Muscle of leg (tissue), 16 donors: Measurements from ENCODE around the gene PRMT2. TPM values are rescaled to one million over a fixed set of nuclear protein-coding genes. Genes with fewer than 3 reads are reported as not detected.

Source experiments
- DNase-seq: peaks from one replicate; pipeline ENCODE4 v3.0.0; 2013
- H3K27ac ChIP-seq: one replicate; pipeline ENCODE4 v1.5.1; 2013; ENCODE audit warnings: mild to moderate bottlenecking, low read length, control low read depth
- H3K27me3 ChIP-seq: one replicate; pipeline ENCODE4 v1.6.1; 2013; ENCODE audit warnings: low read length; ENCODE audit not compliant: control insufficient read depth, insufficient read depth
- H3K36me3 ChIP-seq: one replicate; pipeline ENCODE4 v1.6.1; 2013; ENCODE audit warnings: low read length; ENCODE audit not compliant: control insufficient read depth, insufficient read depth
- H3K4me1 ChIP-seq: one replicate; pipeline ENCODE4 v1.6.1; 2013; ENCODE audit warnings: low read length; ENCODE audit not compliant: control insufficient read depth, insufficient read depth
- H3K4me3 ChIP-seq: one replicate; pipeline ENCODE4 v1.5.1; 2013; ENCODE audit warnings: low read length, control low read depth
- H3K9me3 ChIP-seq: replicated peaks from 2 replicates; pipeline ENCODE4 v1.6.1; 2013; ENCODE audit warnings: low read depth, low read length; ENCODE audit not compliant: control insufficient read depth
- WGBS: methylation state at CpG from one replicate; pipeline ENCODE4 v1.1.5; 2013; ENCODE audit warnings: missing lambda C conversion rate; ENCODE audit not compliant: insufficient coverage; 5-methylcytosine and 5-hydroxymethylcytosine counted together
- long read RNA-seq, 11 donors: transcript quantifications; one replicate each; lab custom pipeline, GENCODE V29; 2026
- polyA plus RNA-seq, 8 donors: library from polyadenylated mRNA; unstranded; fragments of 120-200 nt; gene quantifications; one replicate each; pipeline versions ENCODE4 v1.2.1 to v1.2.3, GENCODE V29; 2013; ENCODE audit warnings: inconsistent platforms in 1 of 8, low replicate concordance in 1 of 8; ENCODE audit not compliant: insufficient read length in 8 of 8, insufficient read depth in 1 of 8
- total RNA-seq: library from RNA; stranded (reverse); fragments of 120-200 nt; gene quantifications from one replicate; pipeline ENCODE4 v1.2.4, GENCODE V29; 2013

The PRMT2 gene
- 120 TPM for total RNA-seq
- 100 to 1,000 TPM; 110 to 128 (median 124) TPM for polyA plus RNA-seq
- long read RNA-seq, donor 1, transcript PRMT2-203 (12 exons, 2,688 nt) = major isoform, 6 of 28 reads
- long read RNA-seq, donor 1, transcript PRMT2-206 (11 exons, 2,131 nt) = major isoform, 6 of 28 reads
- long read RNA-seq, donor 1, partial matches to known transcripts = 12 of 28 reads
- long read RNA-seq, donor 1, other reads (novel, unspliced or antisense) = 0 of 28 reads
- long read RNA-seq, donor 2, partial matches to known transcripts = 0 of 3 reads
- long read RNA-seq, donor 2, other reads (novel, unspliced or antisense) = 0 of 3 reads
- long read RNA-seq, donor 3, transcript PRMT2-206 (11 exons, 2,131 nt) = major isoform, 15 of 51 reads
- long read RNA-seq, donor 3, transcript PRMT2-204 (6 exons, 954 nt) = minor isoform, 5 of 51 reads
- long read RNA-seq, donor 3, transcript PRMT2-203 (12 exons, 2,688 nt) = minor isoform, 9 of 51 reads
- long read RNA-seq, donor 3, partial matches to known transcripts = 19 of 51 reads
- long read RNA-seq, donor 3, other reads (novel, unspliced or antisense) = 0 of 51 reads
- long read RNA-seq, donor 4, transcript PRMT2-206 (11 exons, 2,131 nt) = major isoform, 7 of 26 reads
- long read RNA-seq, donor 4, partial matches to known transcripts = 13 of 26 reads
- long read RNA-seq, donor 4, other reads (novel, unspliced or antisense) = 0 of 26 reads
- long read RNA-seq, donor 5, transcript PRMT2-203 (12 exons, 2,688 nt) = minor isoform, 17 of 152 reads
- long read RNA-seq, donor 5, transcript PRMT2-204 (6 exons, 954 nt) = minor isoform, 9 of 152 reads
- long read RNA-seq, donor 5, transcript PRMT2-206 (11 exons, 2,131 nt) = major isoform, 22 of 152 reads
- long read RNA-seq, donor 5, partial matches to known transcripts = 97 of 152 reads
- long read RNA-seq, donor 5, other reads (novel, unspliced or antisense) = 0 of 152 reads
- long read RNA-seq, donor 6, transcript PRMT2-206 (11 exons, 2,131 nt) = minor isoform, 8 of 93 reads
- long read RNA-seq, donor 6, transcript PRMT2-204 (6 exons, 954 nt) = minor isoform, 7 of 93 reads
- long read RNA-seq, donor 6, transcript PRMT2-203 (12 exons, 2,688 nt) = major isoform, 10 of 93 reads
- long read RNA-seq, donor 6, partial matches to known transcripts = 63 of 93 reads
- long read RNA-seq, donor 6, other reads (novel, unspliced or antisense) = 0 of 93 reads
- long read RNA-seq, donor 7, transcript PRMT2-203 (12 exons, 2,688 nt) = major isoform, 10 of 98 reads
- long read RNA-seq, donor 7, transcript PRMT2-206 (11 exons, 2,131 nt) = minor isoform, 5 of 98 reads
- long read RNA-seq, donor 7, transcript PRMT2-204 (6 exons, 954 nt) = minor isoform, 5 of 98 reads
- long read RNA-seq, donor 7, partial matches to known transcripts = 73 of 98 reads
- long read RNA-seq, donor 7, other reads (novel, unspliced or antisense) = 0 of 98 reads
- long read RNA-seq, donor 8, transcript PRMT2-206 (11 exons, 2,131 nt) = major isoform, 5 of 27 reads
- long read RNA-seq, donor 8, partial matches to known transcripts = 18 of 27 reads
- long read RNA-seq, donor 8, other reads (novel, unspliced or antisense) = 0 of 27 reads
- long read RNA-seq, donor 9, transcript PRMT2-203 (12 exons, 2,688 nt) = major isoform, 7 of 44 reads
- long read RNA-seq, donor 9, partial matches to known transcripts = 29 of 44 reads
- long read RNA-seq, donor 9, other reads (novel, unspliced or antisense) = 0 of 44 reads
- long read RNA-seq, donor 10, transcript PRMT2-203 (12 exons, 2,688 nt) = major isoform, 10 of 40 reads
- long read RNA-seq, donor 10, transcript PRMT2-206 (11 exons, 2,131 nt) = minor isoform, 6 of 40 reads
- long read RNA-seq, donor 10, partial matches to known transcripts = 20 of 40 reads
- long read RNA-seq, donor 10, other reads (novel, unspliced or antisense) = 0 of 40 reads
- long read RNA-seq, donor 11, transcript PRMT2-203 (12 exons, 2,688 nt) = major isoform, 6 of 49 reads
- long read RNA-seq, donor 11, transcript PRMT2-206 (11 exons, 2,131 nt) = minor isoform, 5 of 49 reads
- long read RNA-seq, donor 11, transcript PRMT2-204 (6 exons, 954 nt) = minor isoform, 5 of 49 reads
- long read RNA-seq, donor 11, partial matches to known transcripts = 29 of 49 reads
- long read RNA-seq, donor 11, other reads (novel, unspliced or antisense) = 0 of 49 reads

DNA sequence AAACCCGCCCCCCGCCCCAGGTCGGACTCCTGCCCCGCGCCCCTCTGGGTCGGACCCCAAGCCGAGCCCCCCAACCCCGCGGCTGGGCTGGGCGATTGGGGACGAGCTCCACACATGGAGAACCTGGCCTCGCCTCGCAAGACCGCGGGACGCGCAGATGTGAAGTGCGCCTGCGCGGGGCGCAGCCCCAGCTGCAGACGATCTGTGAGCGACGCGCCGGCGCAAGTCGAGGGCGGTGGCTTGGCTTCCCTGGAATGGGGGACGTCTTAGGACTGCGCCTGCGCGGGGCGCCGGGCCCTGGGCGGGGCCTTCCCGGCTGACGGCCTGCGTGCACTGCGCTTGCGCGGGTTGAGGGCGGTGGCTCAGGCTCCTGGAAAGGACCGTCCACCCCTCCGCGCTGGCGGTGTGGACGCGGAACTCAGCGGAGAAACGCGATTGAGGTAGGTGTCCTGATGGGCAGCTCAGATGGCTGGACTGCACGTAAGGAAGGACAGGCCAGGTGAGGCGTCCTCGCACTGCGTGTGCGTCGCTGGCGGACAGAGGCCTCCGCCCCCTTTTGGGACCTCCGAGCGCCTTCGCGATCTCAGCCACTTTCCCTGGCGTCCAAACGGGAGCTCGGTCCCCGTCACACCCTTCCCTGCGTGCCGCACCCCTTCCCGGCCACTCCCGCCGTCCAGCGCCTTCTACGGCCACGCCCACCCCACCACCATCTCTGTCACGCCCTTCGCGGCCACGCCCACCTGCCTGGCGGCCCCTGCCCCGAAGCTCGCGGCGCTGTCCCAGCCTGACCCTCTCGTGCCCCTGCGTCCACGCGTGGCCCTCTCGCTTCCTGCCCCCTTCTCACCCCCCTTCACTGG is at the start of gene PRMT2:
Gene PRMT2, plus strand, starts transcription at position 351 of the 857 bp plus-strand sequence. CDS start 1,278 bp downstream, outside the sequence.
- peaks cover 8% of the 10 kb centered on the region for H3K4me1 ChIP-seq
- whole genome bisulfite sequencing = under 1% methylated on average over 90 of the region's 90 CpGs

DNA sequence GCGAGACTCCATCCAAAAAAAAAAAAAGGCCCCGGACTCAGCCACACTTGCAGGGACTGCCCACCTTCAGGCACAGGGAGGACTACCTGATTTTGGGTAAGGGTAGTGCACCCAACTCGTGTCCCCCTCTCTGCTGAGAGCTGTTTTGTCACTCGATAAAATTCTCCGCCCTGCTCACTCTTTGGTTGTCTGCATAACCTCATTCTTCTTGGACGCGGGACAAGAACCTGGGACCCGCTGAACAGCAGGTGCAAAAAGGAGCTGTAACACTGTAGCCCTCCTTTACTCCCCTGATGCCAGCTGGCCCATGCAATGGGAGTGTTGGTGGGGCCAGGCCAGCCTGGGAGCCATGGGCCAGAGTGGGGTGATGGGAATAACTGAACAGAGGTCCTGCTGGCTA is 41.2 kb upstream of the PRMT2 start:
- WGBS = 84% methylated on average over 4 of the region's 8 CpGs
- Histone ChIP-seq H3K4me1 (peaks cover 16% of the 10 kb centered on the region), H3K27ac (no peak overlapping the region), H3K27me3 (no peaks in the 10 kb centered on the region), H3K4me3 (no peak overlapping the region), H3K9me3 (peaks cover 6% of the 10 kb centered on the region), H3K36me3 (no peaks in the 10 kb centered on the region)
- no peak for DNase-seq

More for the DNA sequence above, at the start of gene PRMT2:
- DNase-seq = peak; percentile 99
- Histone ChIP-seq H3K27me3 (no peaks in the 10 kb centered on the region), H3K36me3 (peaks cover 9% of the 10 kb centered on the region), H3K27ac (peak within 1 kb of the TSS; percentile 100), H3K9me3 (no peaks in the 10 kb centered on the region), H3K4me3 (peak within 1 kb of the TSS; percentile 100)

DNA sequence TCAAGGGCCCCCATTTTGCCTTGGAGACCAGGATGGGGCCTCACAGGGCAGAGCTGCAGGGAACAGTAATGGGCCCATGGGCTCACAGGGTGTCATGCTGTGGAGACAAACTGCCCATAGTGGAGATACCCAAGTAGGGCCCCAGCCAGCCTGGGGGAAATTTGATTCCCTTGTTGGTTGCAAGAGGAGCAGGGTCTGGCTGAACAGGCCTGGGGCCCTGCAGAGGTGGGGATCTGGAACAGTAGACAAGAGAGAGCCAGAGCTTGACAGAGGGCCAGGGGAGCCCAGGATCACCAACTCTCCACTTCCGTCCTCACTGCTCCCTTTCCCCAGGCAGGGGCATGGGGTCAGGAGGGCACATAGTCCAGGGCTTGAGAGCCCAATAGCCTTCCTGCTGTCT is 39.3 kb upstream of the PRMT2 start:
- H3K36me3 ChIP-seq = no peaks in the 10 kb centered on the region
- no peaks in the 10 kb centered on the region for H3K27me3 ChIP-seq
- H3K9me3 ChIP-seq = peaks cover 6% of the 10 kb centered on the region
- DNase-seq = no peak
- peaks cover 16% of the 10 kb centered on the region for H3K4me1 ChIP-seq
- WGBS = no CpG with 5 or more reads among the region's 1 CpG
- H3K27ac ChIP-seq = no peak overlapping the region
- H3K4me3 ChIP-seq = no peak overlapping the region

DNA sequence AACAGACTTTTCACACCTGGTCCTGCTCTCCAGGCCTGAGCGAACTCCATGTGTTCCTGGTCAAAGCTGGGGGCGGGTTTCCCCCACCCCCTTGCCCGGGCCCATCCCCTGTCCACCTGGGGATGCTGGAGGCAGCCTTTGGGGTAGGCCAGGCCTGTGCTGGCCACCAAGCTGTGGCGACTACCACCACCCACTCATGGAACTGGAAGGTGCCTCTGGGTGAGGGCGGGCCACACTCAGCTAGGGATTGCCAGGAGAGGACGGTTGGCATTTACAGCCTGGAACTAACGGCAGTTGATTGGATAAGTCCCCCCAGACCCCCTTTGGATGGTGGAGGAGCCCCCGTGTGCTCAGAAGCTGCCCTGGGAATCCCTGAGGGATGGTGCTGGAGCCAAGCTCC is 38.4 kb upstream of the PRMT2 start:
- Histone ChIP-seq H3K4me3 (no peak overlapping the region), H3K27ac (no peak overlapping the region), H3K27me3 (no peaks in the 10 kb centered on the region), H3K4me1 (peaks cover 16% of the 10 kb centered on the region), H3K9me3 (peaks cover 6% of the 10 kb centered on the region), H3K36me3 (no peaks in the 10 kb centered on the region)
- WGBS = 94% methylated on average over 7 of the region's 8 CpGs
- no peak for DNase-seq

DNA sequence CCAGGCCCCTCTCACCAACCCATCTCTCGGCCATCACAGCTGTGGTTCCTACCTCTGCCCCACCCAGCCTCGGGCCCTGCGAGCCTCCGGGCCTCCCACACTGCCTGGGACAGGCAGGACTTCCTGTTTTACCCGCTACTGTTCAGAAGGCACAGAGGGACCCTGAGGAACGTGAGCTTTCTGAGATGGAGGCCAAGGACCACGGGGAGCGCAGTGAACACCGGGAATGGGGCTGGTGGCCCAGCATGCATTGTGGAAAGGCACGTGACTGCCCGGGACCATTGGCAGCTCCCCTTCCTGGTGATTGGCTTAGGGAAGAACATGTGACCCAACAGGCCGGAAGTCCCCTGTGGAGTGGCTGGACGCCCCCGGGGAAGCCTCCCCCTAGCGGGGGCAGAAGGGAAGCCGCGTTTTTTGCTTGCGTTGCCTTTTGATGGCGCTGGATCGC is 37.6 kb upstream of the PRMT2 start:
- 87% methylated on average over 20 of the region's 20 CpGs for WGBS
- Histone ChIP-seq H3K9me3 (peaks cover 3% of the 10 kb centered on the region), H3K36me3 (no peaks in the 10 kb centered on the region), H3K27me3 (no peaks in the 10 kb centered on the region), H3K4me1 (peaks cover 20% of the 10 kb centered on the region), H3K27ac (no peak overlapping the region), H3K4me3 (no peak overlapping the region)
- DNase-seq = no peak

DNA sequence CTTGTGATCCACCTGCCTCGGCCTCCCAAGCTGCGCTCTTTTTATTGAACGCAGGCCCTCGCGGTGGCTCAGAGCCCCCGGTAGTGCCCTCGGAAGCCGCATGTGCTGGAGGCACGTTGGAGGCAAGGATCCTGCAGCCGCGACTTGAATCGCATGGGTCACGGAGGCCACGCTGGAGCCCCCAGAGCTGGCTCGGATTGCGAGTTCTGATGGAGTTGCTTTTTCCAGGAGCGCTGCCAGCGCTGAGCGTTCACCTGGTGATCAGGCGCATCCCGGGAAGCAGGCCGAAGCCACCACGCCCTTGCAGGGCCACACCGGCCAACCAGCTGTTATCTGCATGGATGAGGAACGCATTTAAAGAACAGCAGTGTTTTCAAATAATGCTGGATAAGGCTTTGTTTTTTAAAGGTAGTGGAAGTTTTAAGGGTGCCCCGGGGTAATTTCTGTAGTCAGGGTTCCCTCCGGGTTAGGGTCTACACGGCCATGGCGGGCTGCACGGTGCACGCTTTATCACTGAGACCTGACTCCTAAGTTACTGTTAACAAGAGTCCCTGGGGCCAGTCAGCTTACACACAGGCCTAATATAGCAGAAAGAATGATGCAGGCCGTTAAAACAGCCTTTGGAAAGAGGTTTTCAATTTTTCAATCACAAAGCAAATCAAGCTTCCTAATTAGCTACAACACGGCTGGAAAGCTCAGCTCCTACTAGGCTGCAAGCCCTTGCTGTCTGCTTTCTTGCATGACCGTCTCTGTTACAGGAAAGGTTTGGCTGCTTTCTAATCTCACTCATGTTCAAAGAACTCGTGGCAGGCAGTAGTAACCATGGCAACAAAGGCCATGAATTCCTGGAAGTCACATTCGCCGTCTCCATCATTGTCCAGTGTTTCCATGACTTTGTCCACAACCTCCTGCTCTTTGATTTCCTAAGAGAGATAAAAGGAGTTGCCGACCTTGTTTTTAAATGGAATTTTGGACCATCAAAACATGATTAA is 36.6 kb upstream of the PRMT2 start:
- no peaks in the 10 kb centered on the region for H3K27me3 ChIP-seq
- 63% methylated on average over 30 of the region's 38 CpGs for WGBS
- H3K4me3 ChIP-seq = no peak overlapping the region
- no peaks in the 10 kb centered on the region for H3K36me3 ChIP-seq
- H3K27ac ChIP-seq = peak overlapping the region; percentile 71
- DNase-seq = peak; percentile 86
- H3K4me1 ChIP-seq = peaks cover 20% of the 10 kb centered on the region
- peaks cover 3% of the 10 kb centered on the region for H3K9me3 ChIP-seq

DNA sequence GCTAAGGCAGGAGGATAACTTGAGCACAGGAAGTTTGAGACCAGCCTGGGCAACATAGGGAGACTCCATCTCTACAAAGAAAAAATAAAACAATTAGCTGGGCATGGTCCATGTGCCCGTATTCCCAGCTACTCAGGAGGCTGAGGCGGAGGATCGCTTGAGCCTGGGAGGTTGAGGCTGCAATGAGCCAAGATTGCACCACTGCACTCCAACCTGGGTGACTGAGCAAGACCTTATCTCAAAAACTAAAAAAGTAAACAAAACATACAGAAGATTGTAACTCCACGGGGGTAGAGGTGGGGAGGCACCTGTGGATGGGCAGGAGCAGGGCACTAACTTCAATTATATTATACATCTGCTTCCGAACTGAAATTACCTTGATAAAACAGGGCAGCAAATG is 35.2 kb upstream of the PRMT2 start:
- no peaks in the 10 kb centered on the region for H3K9me3 ChIP-seq
- no peak for DNase-seq
- H3K27ac ChIP-seq = no peak overlapping the region
- 80% methylated on average over 1 of the region's 5 CpGs for WGBS
- H3K4me3 ChIP-seq = no peak overlapping the region
- peaks cover 26% of the 10 kb centered on the region for H3K4me1 ChIP-seq
- H3K36me3 ChIP-seq = no peaks in the 10 kb centered on the region
- H3K27me3 ChIP-seq = no peaks in the 10 kb centered on the region
